ENCODE results near the gene BCAM.

GRCh38 chr19:44807162-44807561, 1.7 kb upstream of the BCAM start:
- TF ChIP-seq CTCF (IDR thresholded peaks at IDR 0.05; ENCODE audit: low read depth, low read length, poor library complexity, severe bottlenecking): no peak
- TF ChIP-seq EZH2phosphoT487 (IDR thresholded peaks at IDR 0.05; ENCODE audit: borderline replicate concordance, low read length): no peak
